ENCODE results near the gene KLK14. TPM values are rescaled to one million over a fixed set of nuclear protein-coding genes. Genes with fewer than 3 reads are reported as not detected.

Gene KLK14
- total RNA-seq, 6 experiments from 2014 or later, result 0.17 to 0.18 TPM; not detected in 4

GRCh38 chr19:51047031-51047335 is 35.7 kb downstream of the KLK14 start:
- no peak for ATAC-seq
- 6% methylated on average over 4 of the region's 4 CpGs for WGBS (ENCODE audit: insufficient coverage, low coverage, low lambda C conversion rate, missing lambda C conversion rate)
- Histone ChIP-seq H3K27me3 (no peaks in the 10 kb centered on the region), H3K9me3 (no peaks in the 10 kb centered on the region), H3K27ac (no peak overlapping the region), H3K36me3 (no peaks in the 10 kb centered on the region), H3K4me1 (no peaks in the 10 kb centered on the region), H3K4me3 (no peak overlapping the region)
- intact Hi-C loops (cut with DNase I), result no loop called here
- TF ChIP-seq CTCF (IDR thresholded peaks at IDR 0.05), result no peak
- no peak for TF ChIP-seq POLR2A (IDR thresholded peaks at IDR 0.05)
- DNase-seq, result no peak

GRCh38 chr19:51044327-51044726 is 38.4 kb downstream of the KLK14 start:
- intact Hi-C loops (cut with DNase I), result no loop called here

GRCh38 chr19:51043497-51043896 is 39.2 kb downstream of the KLK14 start:
- Histone ChIP-seq H3K27me3 (no peaks in the 10 kb centered on the region), H3K4me1 (no peaks in the 10 kb centered on the region), H3K4me3 (no peak overlapping the region), H3K36me3 (no peaks in the 10 kb centered on the region), H3K27ac (no peak overlapping the region), H3K9me3 (no peaks in the 10 kb centered on the region)
- DNase-seq (no peak), ATAC-seq (no peak)
- 67% methylated on average over 6 of the region's 9 CpGs for WGBS (ENCODE audit: insufficient coverage, low coverage, low lambda C conversion rate, missing lambda C conversion rate)
- intact Hi-C loops (cut with DNase I), result no loop called here
- no peak for TF ChIP-seq POLR2A (IDR thresholded peaks at IDR 0.05)
- TF ChIP-seq CTCF (IDR thresholded peaks at IDR 0.05), result no peak

More at GRCh38 chr19:51044327-51044726, 38.4 kb downstream of the KLK14 start:
- ATAC-seq (no peak), DNase-seq (no peak)
- no peak overlapping the region for H3K4me3 ChIP-seq
- H3K9me3 ChIP-seq, result no peaks in the 10 kb centered on the region
- no peaks in the 10 kb centered on the region for H3K36me3 ChIP-seq
- WGBS (ENCODE audit: insufficient coverage, low coverage, low lambda C conversion rate, missing lambda C conversion rate), result 78% methylated on average over 11 of the region's 11 CpGs
- H3K4me1 ChIP-seq, result no peaks in the 10 kb centered on the region
- H3K27me3 ChIP-seq, result no peaks in the 10 kb centered on the region
- H3K27ac ChIP-seq, result no peak overlapping the region
- TF ChIP-seq POLR2A (IDR thresholded peaks at IDR 0.05) (no peak), CTCF (IDR thresholded peaks at IDR 0.05) (no peak)

- TF ChIP-seq POLR2A (IDR thresholded peaks at IDR 0.05) (no peak), CTCF (IDR thresholded peaks at IDR 0.05) (no peak)
- H3K9me3 ChIP-seq, result no peaks in the 10 kb centered on the region
- 73% methylated on average over 6 of the region's 6 CpGs for WGBS (ENCODE audit: insufficient coverage, low coverage, low lambda C conversion rate, missing lambda C conversion rate)
- H3K27ac ChIP-seq, result no peak overlapping the region
- H3K4me1 ChIP-seq, result no peaks in the 10 kb centered on the region
- no peaks in the 10 kb centered on the region for H3K27me3 ChIP-seq
- no peak for DNase-seq
- no peak overlapping the region for H3K4me3 ChIP-seq
- intact Hi-C loops (cut with DNase I), result no loop called here
- H3K36me3 ChIP-seq, result no peaks in the 10 kb centered on the region
- no peak for ATAC-seq
Measured at GRCh38 chr19:51040151-51040550, 42.5 kb downstream of the KLK14 start.

- H3K27me3 ChIP-seq, result no peaks in the 10 kb centered on the region
- intact Hi-C loops (cut with DNase I), result no loop called here
- TF ChIP-seq POLR2A (IDR thresholded peaks at IDR 0.05), result no peak
- TF ChIP-seq CTCF (IDR thresholded peaks at IDR 0.05), result no peak
- H3K36me3 ChIP-seq, result no peaks in the 10 kb centered on the region
- no peak overlapping the region for H3K4me3 ChIP-seq
- H3K9me3 ChIP-seq, result no peaks in the 10 kb centered on the region
- H3K4me1 ChIP-seq, result no peaks in the 10 kb centered on the region
- ATAC-seq, result no peak
- H3K27ac ChIP-seq, result no peak overlapping the region
- no peak for DNase-seq
- 31% methylated on average over 9 of the region's 9 CpGs for WGBS (ENCODE audit: insufficient coverage, low coverage, low lambda C conversion rate, missing lambda C conversion rate)
Measured at GRCh38 chr19:51036519-51036918, 46.2 kb downstream of the KLK14 start.
